K562 (cell line): ENCODE results near the gene LINS1. TPM values are rescaled to one million over a fixed set of nuclear protein-coding genes. Genes with fewer than 3 reads are reported as not detected.

Experiments used
- ATAC-seq: fragments of 200-7000 bp; cut with Tn5 transposase; 3 replicates; pipeline ENCODE4 v1.9.1; 2020; ENCODE audit warnings: moderate library complexity
- BruUV-seq: library from RNA; stranded (reverse); fragments of 400-500 nt; replicated peaks from 2 replicates; lab custom pipeline; 2021; lab: Mats Ljungman, UMichigan
- CTCF ChIA-PET: fragments of 300-600 bp; formaldehyde crosslinking; extraction: SDS; loops from one replicate; lab custom pipeline; 2021; ENCODE audit warnings: low intra/inter-chr PET ratio; lab: Yijun Ruan, JAX
- POLR2A ChIA-PET: fragments of 300-600, 350-650 bp; sonication (Branson Sonifier 250); formaldehyde crosslinking; extraction: SDS; loops from one replicate; lab custom pipeline; 2021; ENCODE audit warnings: antibody characterized with exemption, inconsistent platforms; lab: Yijun Ruan, JAX
- DNase-seq, 4 experiments: peaks; one replicate each; pipeline versions ENCODE4 v3.0.0 to v3.0.0-alpha.2; 2011 to 2018; ENCODE audit warnings: low spot score in 3 of 4, mixed read lengths in 3 of 4; ENCODE audit errors: extremely low read depth in 1 of 4
- FAIRE-seq: peaks from 2 replicates; lab custom pipeline; 2011; peaks lifted over from hg19 to GRCh38; lab: Jason Lieb, UNC
- H2AFZ ChIP-seq: 2 replicates; pipeline ENCODE4 v1.6.0; 2011; ENCODE audit warnings: low read depth, low read length, control low read depth, inconsistent platforms
- H3K27ac ChIP-seq: fragments of 200-600 bp; 3 replicates; pipeline ENCODE4 v1.8.0; 2011; ENCODE audit warnings: low read depth, mild to moderate bottlenecking, control low read depth, inconsistent platforms, low read length, moderate library complexity, mixed read lengths; ENCODE audit errors: extremely low read depth
- H3K27me3 ChIP-seq, 2 experiments: fragments of 300-600 bp in 1 of 2; 2 replicates in 1 of 2; 3 replicates in 1 of 2; pipeline versions ENCODE4 v1.6.0 to v1.8.0; 2011; ENCODE audit warnings: inconsistent platforms in 2 of 2, low read length in 2 of 2, mild to moderate bottlenecking in 1 of 2, mixed read lengths in 1 of 2, moderate library complexity in 1 of 2; ENCODE audit not compliant: control insufficient read depth in 2 of 2, insufficient read depth in 2 of 2
- H3K36me3 ChIP-seq: fragments of 300-600 bp; 3 replicates; pipeline ENCODE4 v1.8.0; 2011; ENCODE audit warnings: mild to moderate bottlenecking, low read length, inconsistent platforms; ENCODE audit not compliant: control insufficient read depth, insufficient read depth
- H3K4me1 ChIP-seq, 2 experiments: fragments of 200-600 bp in 1 of 2; replicated peaks in 1 of 2; 2 replicates in 1 of 2; 3 replicates in 1 of 2; pipeline versions ENCODE4 v1.5.1 to v1.8.0; 2011; ENCODE audit warnings: inconsistent platforms in 2 of 2, low read length in 2 of 2, mild to moderate bottlenecking in 1 of 2, mixed read lengths in 1 of 2, moderate library complexity in 1 of 2; ENCODE audit not compliant: control insufficient read depth in 2 of 2, insufficient read depth in 2 of 2
- H3K4me2 ChIP-seq: 2 replicates; pipeline ENCODE4 v1.6.1; 2011; ENCODE audit warnings: low read length, control low read depth, inconsistent platforms, mixed read lengths; ENCODE audit not compliant: insufficient read depth
- H3K4me3 ChIP-seq: fragments of 200-600 bp; sonication (generic), shearing (Covaris generic); 2 replicates; pipeline ENCODE4 v1.5.1; 2016; ENCODE audit warnings: control low read depth, inconsistent platforms
- H3K79me2 ChIP-seq: fragments of 200-600 bp; 3 replicates; pipeline ENCODE4 v1.8.0; 2011; ENCODE audit warnings: low read length, inconsistent platforms; ENCODE audit not compliant: control insufficient read depth, insufficient read depth
- H3K9ac ChIP-seq, 2 experiments: 2 replicates each; pipeline versions ENCODE4 v1.6.0 to v1.6.1; 2011; ENCODE audit warnings: low read depth in 2 of 2, low read length in 2 of 2, control low read depth in 1 of 2, inconsistent platforms in 1 of 2, mild to moderate bottlenecking in 1 of 2, mixed read lengths in 1 of 2; ENCODE audit not compliant: insufficient read depth in 1 of 2
- H3K9me1 ChIP-seq: one replicate; pipeline ENCODE4 v1.6.0; 2011; ENCODE audit warnings: inconsistent platforms, mild to moderate bottlenecking, low read length, moderate library complexity; ENCODE audit not compliant: control insufficient read depth, insufficient read depth
- H3K9me3 ChIP-seq: replicated peaks from 2 replicates; pipeline ENCODE4 v1.5.1; 2011; ENCODE audit warnings: low read depth, low read length, inconsistent platforms; ENCODE audit not compliant: control insufficient read depth, insufficient read depth
- H4K20me1 ChIP-seq: replicated peaks from 2 replicates; pipeline ENCODE4 v1.6.1; 2011; ENCODE audit warnings: low read length, inconsistent platforms, mixed read lengths; ENCODE audit not compliant: control insufficient read depth, insufficient read depth
- BCLAF1 ChIP-seq, 2 experiments: fragments of 450-650 bp in 1 of 2; IDR thresholded peaks; 2 replicates each; pipeline ENCODE4 v1.6.1; 2011 to 2017; ENCODE audit warnings: low read depth in 2 of 2, antibody characterized with exemption in 1 of 2, borderline replicate concordance in 1 of 2, low read length in 1 of 2, mild to moderate bottlenecking in 1 of 2, mixed read lengths in 1 of 2; ENCODE audit not compliant: control insufficient read depth in 1 of 2
- CREM ChIP-seq: IDR thresholded peaks from 2 replicates; pipeline ENCODE4 v1.6.1; 2014; ENCODE audit warnings: antibody characterized with exemption, low read depth
- FOXK2 ChIP-seq, 2 experiments: fragments of 450-650 bp; IDR thresholded peaks in 1 of 2; conservative IDR thresholded peaks in 1 of 2; 2 replicates each; pipeline ENCODE4 v1.6.1; 2016; ENCODE audit warnings: low read depth in 2 of 2, mild to moderate bottlenecking in 1 of 2
- SMARCC2 ChIP-seq: fragments of 450-650 bp; IDR thresholded peaks from 2 replicates; pipeline ENCODE4 v1.6.1; 2017; ENCODE audit warnings: antibody characterized with exemption, moderate library complexity, mild to moderate bottlenecking, low read depth
- ZNF146 ChIP-seq: IDR thresholded peaks from one replicate; pipeline ENCODE4 v1.6.1; 2018; ENCODE audit warnings: missing compliant biosample characterization; ENCODE audit not compliant: unreplicated experiment
- ZNF561 ChIP-seq: fragments of 450-650 bp; formaldehyde crosslinking; conservative IDR thresholded peaks from 2 replicates; pipeline ENCODE4 v1.4.0; 2020; ENCODE audit warnings: mild to moderate bottlenecking, moderate library complexity
- WGBS: fragments of 100-300 bp; shearing (Covaris generic); methylation state at CpG from one replicate; pipeline ENCODE4 v1.1.6; 2016; ENCODE audit warnings: low coverage, mixed read lengths; ENCODE audit not compliant: insufficient coverage; ENCODE audit errors: missing lambda C conversion rate; 5-methylcytosine and 5-hydroxymethylcytosine counted together
- in situ Hi-C: fragments of 300-500 bp; cut with MboI; formaldehyde crosslinking; loops from 4 replicates; pipeline ENCODE4 v1.15.0; 2018; ENCODE audit warnings: inconsistent platforms, mixed read lengths
- intact Hi-C: fragments of 100-400 bp; cut with micrococcal nuclease; formaldehyde crosslinking; loops from 2 replicates; pipeline ENCODE4 v1.14.2; 2022
- polyA plus RNA-seq, 8 experiments: library from polyadenylated mRNA; depleted of rRNA in 4 of 8; stranded (reverse) in 5 of 8; unstranded in 3 of 8; fragments of >200 nt; fragmentation: Nextera tagmentation in 2 of 8; fragmentation: Illumina TruSeq in 1 of 8; extraction: Ambion mirVana in 2 of 8; extraction: Trizol in 1 of 8; gene quantifications; 2 replicates each; pipeline versions ENCODE4 v1.2.1 to v1.2.3, GENCODE V29; 2011 to 2014; ENCODE audit warnings: inconsistent platforms in 1 of 8, missing spikeins in 1 of 8
- total RNA-seq, 7 experiments: library from RNA; depleted of rRNA in 6 of 7; stranded (reverse); fragments of >200 nt in 6 of 7; fragmentation: Illumina TruSeq in 2 of 7; extraction: Trizol in 2 of 7; gene quantifications; 2 replicates each; pipeline versions ENCODE4 v1.2.1 to v1.2.3, GENCODE V29; 2011 to 2021; ENCODE audit warnings: low replicate concordance in 1 of 7

The LINS1 gene
- total and polyA plus RNA-seq, 9 of the 15 experiments (the other 6 are each of a cell fraction or from before 2014, with no cell fraction given): 15.4 to 31.4 (median 24.6) TPM

- POLR2A ChIA-PET: no interaction called here
- 75% methylated on average over 5 of the region's 5 CpGs for WGBS
Measured at GRCh38 chr15:100645671-100646070, 43.7 kb upstream of the LINS1 start.

More at GRCh38 chr15:100645671-100646070, 43.7 kb upstream of the LINS1 start:
- intact Hi-C loops (no loop called here), in situ Hi-C loops (loop anchor here (25.0 kb wide), 1 partner anchor 617 kb away; the partner anchor contains the start of gene CHSY1)
- H3K9me3 ChIP-seq: no peaks in the 10 kb centered on the region
- no peaks in the 10 kb centered on the region for H3K27me3 ChIP-seq
- no peak overlapping the region for H3K9ac ChIP-seq
- H3K27ac ChIP-seq: no peak overlapping the region
- no TSS peak for BruUV-seq
- peak; percentile 57 for FAIRE-seq
- CTCF ChIA-PET: no interaction called here
- H3K4me3 ChIP-seq: no peak overlapping the region
- H3K4me2 ChIP-seq: no peak overlapping the region
- no peaks in the 10 kb centered on the region for H3K79me2 ChIP-seq
- H2AFZ ChIP-seq: no peak overlapping the region
- DNase-seq: no peak
- no peaks in the 10 kb centered on the region for H3K36me3 ChIP-seq
- TF ChIP-seq SMARCC2 (no peak), FOXK2 (conservative IDR thresholded peaks at IDR 0.05 in 1 of 2, IDR thresholded peaks at IDR 0.05 in 1 of 2; ENCODE audit: low read depth in 2 of 2) (no peak), BCLAF1 (IDR thresholded peaks at IDR 0.05; ENCODE audit: borderline replicate concordance in 1 of 2, control insufficient read depth in 1 of 2, low read depth in 2 of 2, low read length in 1 of 2) (no peak), CREM (no peak), ZNF146 (CRISPR knock-in tag) (no peak), ZNF561 (CRISPR knock-in tag) (no peak)
- H3K9me1 ChIP-seq: no peaks in the 10 kb centered on the region
- ATAC-seq: no peak
- H3K4me1 ChIP-seq: no peaks in the 10 kb centered on the region; a peak in 1 of 5 replicates
- H4K20me1 ChIP-seq: 0 out of 2 replicates have a peak, but pooled peaks cover 7% of the 10 kb centered on the region
